DND-41 (cell line): ENCODE data around the gene CLUH.

Experiments used
- ATAC-seq: fragments of 200-7000 bp; cut with Tn5 transposase; 3 replicates; pipeline ENCODE4 v1.9.1; 2021; ENCODE audit warnings: low read depth; ENCODE audit not compliant: insufficient read depth
- DNase-seq: peaks from one replicate; pipeline ENCODE4 v3.0.0-alpha.2; 2020
- H2AFZ ChIP-seq: 2 replicates; pipeline ENCODE4 v1.6.0; 2012; ENCODE audit warnings: low read depth, low read length
- H3K27ac ChIP-seq: 2 replicates; pipeline ENCODE4 v1.5.1; 2012; ENCODE audit warnings: low read length, inconsistent platforms
- H3K27me3 ChIP-seq: fragments of 200-600 bp; sonication (generic); 2 replicates; pipeline ENCODE4 v1.6.0; 2012; ENCODE audit warnings: low read length, mild to moderate bottlenecking, inconsistent platforms; ENCODE audit not compliant: insufficient read depth, poor library complexity
- H3K36me3 ChIP-seq: 2 replicates; pipeline ENCODE4 v1.5.1; 2012; ENCODE audit warnings: low read length, inconsistent platforms; ENCODE audit not compliant: insufficient read depth
- H3K4me1 ChIP-seq: 2 replicates; pipeline ENCODE4 v1.5.1; 2012; ENCODE audit warnings: mild to moderate bottlenecking, low read length; ENCODE audit not compliant: insufficient read depth
- H3K4me2 ChIP-seq: 2 replicates; pipeline ENCODE4 v1.6.0; 2012; ENCODE audit warnings: mild to moderate bottlenecking, moderate library complexity, low read length, inconsistent platforms; ENCODE audit not compliant: insufficient read depth
- H3K4me3 ChIP-seq, 2 experiments: fragments of 200-600 bp in 1 of 2; shearing (Covaris generic) in 1 of 2; 2 replicates each; pipeline ENCODE4 v1.5.1; 2012 to 2016; ENCODE audit warnings: inconsistent platforms in 2 of 2, low read length in 2 of 2, mild to moderate bottlenecking in 2 of 2, low read depth in 1 of 2, moderate library complexity in 1 of 2
- H3K79me2 ChIP-seq: 2 replicates; pipeline ENCODE4 v1.6.0; 2012; ENCODE audit warnings: low read length, inconsistent platforms; ENCODE audit not compliant: insufficient read depth
- H3K9ac ChIP-seq: 2 replicates; pipeline ENCODE4 v1.6.0; 2012; ENCODE audit warnings: low read depth, mild to moderate bottlenecking, inconsistent platforms, low read length, moderate library complexity
- H3K9me3 ChIP-seq: 2 replicates; pipeline ENCODE4 v1.5.1; 2012; ENCODE audit warnings: low read length, moderate library complexity, mild to moderate bottlenecking, inconsistent platforms; ENCODE audit not compliant: insufficient read depth, severe bottlenecking
- H4K20me1 ChIP-seq: 2 replicates; pipeline ENCODE4 v1.6.0; 2012; ENCODE audit warnings: low read length; ENCODE audit not compliant: insufficient read depth
- EZH2 ChIP-seq: IDR thresholded peaks from 3 replicates; pipeline ENCODE4 v1.6.1; 2012; ENCODE audit warnings: borderline replicate concordance, low read depth, mild to moderate bottlenecking, moderate library complexity, low read length, inconsistent platforms; ENCODE audit not compliant: severe bottlenecking
- TF ChIP-seq, protein P1 (sequence below): IDR thresholded peaks from 2 replicates; pipeline ENCODE4 v1.5.1; 2012; ENCODE audit warnings: borderline replicate concordance, low read length, moderate library complexity, mild to moderate bottlenecking; ENCODE audit not compliant: poor library complexity, severe bottlenecking; ENCODE audit errors: extremely low read depth

The CLUH gene

DNA sequence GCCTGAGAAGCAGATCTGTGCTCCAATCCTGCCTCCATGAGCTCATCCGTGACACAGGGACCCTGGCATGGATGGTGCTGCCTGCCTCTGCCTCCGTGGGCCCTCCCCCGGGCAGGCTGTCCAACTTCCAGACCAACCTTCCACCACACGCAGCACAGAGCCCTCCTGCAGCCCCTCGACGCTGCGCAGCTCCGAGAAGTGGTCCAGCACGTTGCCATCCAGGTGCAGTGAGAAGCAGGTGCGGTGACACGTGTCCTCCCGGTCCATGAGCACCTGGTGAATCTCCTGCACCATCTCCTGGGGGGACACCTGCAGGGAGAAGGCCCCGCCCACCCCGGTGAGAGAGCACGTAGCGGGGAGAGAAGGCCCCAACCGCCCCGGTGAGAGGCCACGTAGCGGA is 8.4 kb downstream of the CLUH start:
- Histone ChIP-seq H4K20me1 (peaks cover 60% of the 10 kb centered on the region), H3K27me3 (no peaks in the 10 kb centered on the region), H3K4me3 (no peak overlapping the region), H3K9me3 (no peaks in the 10 kb centered on the region), H3K4me2 (no peak overlapping the region), H3K9ac (no peak overlapping the region), H3K27ac (no peak overlapping the region), H2AFZ (no peak overlapping the region), H3K4me1 (peaks cover 12% of the 10 kb centered on the region), H3K36me3 (peaks cover 69% of the 10 kb centered on the region), H3K79me2 (peaks cover 45% of the 10 kb centered on the region)
- ATAC-seq (no peak), DNase-seq (no peak)
- TF ChIP-seq EZH2: no peak
- TF ChIP-seq, protein P1, sequence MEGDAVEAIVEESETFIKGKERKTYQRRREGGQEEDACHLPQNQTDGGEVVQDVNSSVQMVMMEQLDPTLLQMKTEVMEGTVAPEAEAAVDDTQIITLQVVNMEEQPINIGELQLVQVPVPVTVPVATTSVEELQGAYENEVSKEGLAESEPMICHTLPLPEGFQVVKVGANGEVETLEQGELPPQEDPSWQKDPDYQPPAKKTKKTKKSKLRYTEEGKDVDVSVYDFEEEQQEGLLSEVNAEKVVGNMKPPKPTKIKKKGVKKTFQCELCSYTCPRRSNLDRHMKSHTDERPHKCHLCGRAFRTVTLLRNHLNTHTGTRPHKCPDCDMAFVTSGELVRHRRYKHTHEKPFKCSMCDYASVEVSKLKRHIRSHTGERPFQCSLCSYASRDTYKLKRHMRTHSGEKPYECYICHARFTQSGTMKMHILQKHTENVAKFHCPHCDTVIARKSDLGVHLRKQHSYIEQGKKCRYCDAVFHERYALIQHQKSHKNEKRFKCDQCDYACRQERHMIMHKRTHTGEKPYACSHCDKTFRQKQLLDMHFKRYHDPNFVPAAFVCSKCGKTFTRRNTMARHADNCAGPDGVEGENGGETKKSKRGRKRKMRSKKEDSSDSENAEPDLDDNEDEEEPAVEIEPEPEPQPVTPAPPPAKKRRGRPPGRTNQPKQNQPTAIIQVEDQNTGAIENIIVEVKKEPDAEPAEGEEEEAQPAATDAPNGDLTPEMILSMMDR: no peak

DNA sequence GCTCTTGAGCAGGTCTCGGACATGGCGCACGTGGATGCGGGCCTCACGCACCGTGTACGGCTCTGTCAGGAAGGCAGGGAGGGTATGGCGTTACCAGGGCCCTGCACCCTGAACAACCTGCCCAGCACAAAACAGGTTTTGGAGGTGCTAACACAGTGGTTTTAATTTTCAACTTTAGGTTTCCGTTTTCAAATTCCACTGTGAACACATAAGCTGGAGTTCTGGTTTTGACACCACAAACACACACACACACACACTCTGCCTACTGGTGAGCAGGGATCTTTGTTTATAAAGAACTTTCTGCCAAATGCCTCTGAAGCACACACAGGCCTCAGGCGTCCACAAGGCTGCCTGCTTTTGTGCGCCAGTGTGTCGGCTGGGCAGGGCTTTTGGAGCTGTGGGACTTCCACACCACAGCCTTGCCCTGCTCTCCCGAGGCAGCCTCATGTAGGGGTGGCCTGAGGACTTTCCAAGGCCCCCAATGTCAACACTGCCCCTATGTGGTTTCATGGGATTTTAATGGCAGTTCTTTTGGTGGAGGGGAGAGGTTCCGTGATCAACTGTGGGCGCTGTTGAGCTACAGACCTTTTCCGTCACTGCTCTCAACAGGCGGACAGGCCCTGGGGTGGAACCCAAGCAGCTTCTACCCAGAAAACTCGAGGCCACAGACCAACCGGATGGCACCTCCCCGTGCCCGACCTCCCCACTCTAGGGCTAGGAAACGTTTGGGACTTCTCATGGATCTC is 9.4 kb downstream of the CLUH start:
- TF ChIP-seq, protein P1: no peak
- no peak for TF ChIP-seq EZH2
- Histone ChIP-seq H3K4me1 (peaks cover 3% of the 10 kb centered on the region; the same call in 1 of the 2 replicates), H4K20me1 (peaks cover 52% of the 10 kb centered on the region), H3K9ac (no peak overlapping the region), H3K27me3 (no peaks in the 10 kb centered on the region), H3K79me2 (peaks cover 35% of the 10 kb centered on the region), H2AFZ (no peak overlapping the region), H3K36me3 (peaks cover 79% of the 10 kb centered on the region), H3K27ac (no peak overlapping the region), H3K4me2 (no peak overlapping the region), H3K9me3 (no peaks in the 10 kb centered on the region), H3K4me3 (no peak overlapping the region)
- DNase-seq (no peak), ATAC-seq (no peak)

DNA sequence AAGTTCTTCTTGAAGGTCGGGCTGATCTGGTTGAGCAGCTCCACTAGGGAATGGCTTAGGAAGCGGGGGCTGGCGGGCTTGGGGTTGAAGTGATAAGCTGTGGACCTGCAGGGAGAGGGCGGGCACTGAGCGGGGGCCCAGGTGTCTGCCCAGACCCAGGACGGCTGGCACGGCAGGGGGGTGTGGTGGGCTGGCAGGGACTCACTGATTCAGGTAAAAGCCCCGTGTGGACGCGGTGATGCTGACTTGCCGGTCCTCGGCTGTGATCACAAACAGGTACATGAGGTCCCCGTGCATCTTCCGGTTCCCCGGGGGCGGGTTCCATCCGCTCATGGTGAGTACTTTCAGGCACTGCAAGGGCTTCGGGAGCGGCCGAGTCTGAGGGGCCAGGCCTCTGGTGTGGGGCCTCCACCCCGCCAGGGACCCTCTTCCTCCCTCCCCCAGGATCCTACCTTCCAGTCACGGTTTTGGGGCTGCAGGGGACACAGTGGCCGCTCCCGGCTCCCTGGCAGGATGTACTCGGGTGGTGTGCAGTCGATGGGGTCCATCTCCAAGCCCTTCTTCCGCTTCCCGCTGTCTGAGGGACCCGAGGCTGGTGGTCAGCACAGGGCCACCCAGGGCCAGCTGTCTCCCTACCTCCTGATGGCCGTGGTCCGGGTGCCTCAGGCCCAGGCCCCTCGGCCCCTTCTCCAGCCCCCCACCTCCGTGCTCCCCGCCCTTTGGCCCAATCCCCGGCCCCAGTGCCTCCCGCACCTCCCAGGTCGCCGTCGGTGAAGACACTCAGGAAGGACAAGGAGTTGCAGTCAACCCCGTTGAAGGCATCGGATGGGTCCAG is 10.2 kb downstream of the CLUH start:
- Histone ChIP-seq H3K27me3 (no peaks in the 10 kb centered on the region), H3K4me3 (no peak overlapping the region), H3K36me3 (peaks cover 82% of the 10 kb centered on the region), H2AFZ (no peak overlapping the region), H3K79me2 (peaks cover 27% of the 10 kb centered on the region), H3K27ac (no peak overlapping the region), H3K9me3 (no peaks in the 10 kb centered on the region), H4K20me1 (peaks cover 47% of the 10 kb centered on the region), H3K9ac (no peak overlapping the region), H3K4me2 (no peak overlapping the region), H3K4me1 (no peaks in the 10 kb centered on the region)
- ATAC-seq (no peak), DNase-seq (no peak)
- TF ChIP-seq EZH2: no peak
- TF ChIP-seq, protein P1: no peak
